ENCODE measurements around the gene PITPNM1.

DNA sequence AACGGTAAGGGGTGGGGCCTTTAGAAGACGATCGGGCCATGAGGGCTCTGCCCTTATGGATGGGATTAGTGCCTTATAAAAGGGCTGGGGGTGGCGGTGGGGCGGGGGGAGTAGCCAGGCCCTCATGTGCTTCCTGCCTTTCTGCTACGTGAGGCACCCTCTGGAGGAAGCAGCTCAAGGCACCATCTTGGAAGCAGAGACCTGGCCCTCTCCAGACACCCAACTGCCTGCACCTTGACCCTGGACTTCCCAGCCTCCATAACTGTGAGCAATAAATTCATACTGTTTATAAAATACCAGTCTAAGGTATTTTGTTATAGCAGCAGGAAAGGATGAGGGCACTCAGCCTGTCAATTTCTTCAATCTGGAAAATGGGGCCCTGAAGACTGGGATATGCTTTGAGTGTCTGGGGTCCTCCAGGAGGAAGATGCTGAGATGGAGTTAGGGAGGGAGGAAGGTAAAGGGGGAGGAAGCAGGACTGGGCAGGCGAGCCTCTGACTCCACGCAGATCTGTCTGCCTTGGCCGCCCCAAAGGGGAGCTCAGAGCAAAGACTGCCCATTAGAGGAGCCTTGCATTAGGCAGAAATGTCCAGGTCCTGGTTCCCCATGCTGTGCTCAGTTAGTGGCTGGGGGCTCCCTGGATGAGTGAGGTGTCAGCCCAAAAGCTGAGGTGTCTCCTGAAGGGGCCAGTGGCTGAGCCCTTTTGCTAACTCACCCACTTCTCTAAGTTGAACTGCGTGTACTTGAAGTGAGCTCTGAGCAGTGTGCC is 12.8 kb upstream of the PITPNM1 start:
- TF ChIP-seq, protein P1, sequence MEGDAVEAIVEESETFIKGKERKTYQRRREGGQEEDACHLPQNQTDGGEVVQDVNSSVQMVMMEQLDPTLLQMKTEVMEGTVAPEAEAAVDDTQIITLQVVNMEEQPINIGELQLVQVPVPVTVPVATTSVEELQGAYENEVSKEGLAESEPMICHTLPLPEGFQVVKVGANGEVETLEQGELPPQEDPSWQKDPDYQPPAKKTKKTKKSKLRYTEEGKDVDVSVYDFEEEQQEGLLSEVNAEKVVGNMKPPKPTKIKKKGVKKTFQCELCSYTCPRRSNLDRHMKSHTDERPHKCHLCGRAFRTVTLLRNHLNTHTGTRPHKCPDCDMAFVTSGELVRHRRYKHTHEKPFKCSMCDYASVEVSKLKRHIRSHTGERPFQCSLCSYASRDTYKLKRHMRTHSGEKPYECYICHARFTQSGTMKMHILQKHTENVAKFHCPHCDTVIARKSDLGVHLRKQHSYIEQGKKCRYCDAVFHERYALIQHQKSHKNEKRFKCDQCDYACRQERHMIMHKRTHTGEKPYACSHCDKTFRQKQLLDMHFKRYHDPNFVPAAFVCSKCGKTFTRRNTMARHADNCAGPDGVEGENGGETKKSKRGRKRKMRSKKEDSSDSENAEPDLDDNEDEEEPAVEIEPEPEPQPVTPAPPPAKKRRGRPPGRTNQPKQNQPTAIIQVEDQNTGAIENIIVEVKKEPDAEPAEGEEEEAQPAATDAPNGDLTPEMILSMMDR (IDR thresholded peaks at IDR 0.05; ENCODE audit: insufficient read depth, low read length, poor library complexity, severe bottlenecking), result no peak
- TF ChIP-seq EZH2phosphoT487 (conservative IDR thresholded peaks at IDR 0.05; ENCODE audit: low read length), result no peak

Measured in SU-DHL-6 (cell line).